OCI-LY1 (cell line): ENCODE data around the gene ZBTB8OS.
"Not testable (repeated sequence)": the region's sequence is repeated elsewhere in the genome, so short reads cannot be mapped to it uniquely, and the experiment has no call there.

ENCODE experiments used
- EZH2 ChIP-seq: fragments of 200-600 bp; sonication (generic), shearing (Covaris generic); IDR thresholded peaks from 2 replicates; pipeline ENCODE4 v1.8.0; 2017; ENCODE audit warnings: borderline replicate concordance, mixed run types, mild to moderate bottlenecking, antibody characterized with exemption, low read length, moderate library complexity, mixed read lengths
- TF ChIP-seq, protein P1 (sequence below): fragments of 200-600 bp; sonication (generic), shearing (Covaris generic); IDR thresholded peaks from 2 replicates; pipeline ENCODE4 v1.5.1; 2017; ENCODE audit warnings: mild to moderate bottlenecking, antibody characterized with exemption, low read length, moderate library complexity, mixed read lengths

GRCh38 chr1:32696996-32697395, 46.6 kb upstream of the ZBTB8OS start:
- TF ChIP-seq, protein P1, sequence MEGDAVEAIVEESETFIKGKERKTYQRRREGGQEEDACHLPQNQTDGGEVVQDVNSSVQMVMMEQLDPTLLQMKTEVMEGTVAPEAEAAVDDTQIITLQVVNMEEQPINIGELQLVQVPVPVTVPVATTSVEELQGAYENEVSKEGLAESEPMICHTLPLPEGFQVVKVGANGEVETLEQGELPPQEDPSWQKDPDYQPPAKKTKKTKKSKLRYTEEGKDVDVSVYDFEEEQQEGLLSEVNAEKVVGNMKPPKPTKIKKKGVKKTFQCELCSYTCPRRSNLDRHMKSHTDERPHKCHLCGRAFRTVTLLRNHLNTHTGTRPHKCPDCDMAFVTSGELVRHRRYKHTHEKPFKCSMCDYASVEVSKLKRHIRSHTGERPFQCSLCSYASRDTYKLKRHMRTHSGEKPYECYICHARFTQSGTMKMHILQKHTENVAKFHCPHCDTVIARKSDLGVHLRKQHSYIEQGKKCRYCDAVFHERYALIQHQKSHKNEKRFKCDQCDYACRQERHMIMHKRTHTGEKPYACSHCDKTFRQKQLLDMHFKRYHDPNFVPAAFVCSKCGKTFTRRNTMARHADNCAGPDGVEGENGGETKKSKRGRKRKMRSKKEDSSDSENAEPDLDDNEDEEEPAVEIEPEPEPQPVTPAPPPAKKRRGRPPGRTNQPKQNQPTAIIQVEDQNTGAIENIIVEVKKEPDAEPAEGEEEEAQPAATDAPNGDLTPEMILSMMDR, result not testable (repeated sequence)
- TF ChIP-seq EZH2, result not testable (repeated sequence)
